ENCODE results near the gene ETNK2. TPM values are rescaled to one million over a fixed set of nuclear protein-coding genes. Genes with fewer than 3 reads are reported as not detected.
A peak's percentile ranks its signal among the peaks of the same experiment; 100 is the strongest.

Gene ETNK2
- total and polyA plus RNA-seq, 2 of the 8 experiments (the other 6 are each of a cell fraction or from before 2014, with no cell fraction given), result 20.1 to 26.7 TPM

DNA sequence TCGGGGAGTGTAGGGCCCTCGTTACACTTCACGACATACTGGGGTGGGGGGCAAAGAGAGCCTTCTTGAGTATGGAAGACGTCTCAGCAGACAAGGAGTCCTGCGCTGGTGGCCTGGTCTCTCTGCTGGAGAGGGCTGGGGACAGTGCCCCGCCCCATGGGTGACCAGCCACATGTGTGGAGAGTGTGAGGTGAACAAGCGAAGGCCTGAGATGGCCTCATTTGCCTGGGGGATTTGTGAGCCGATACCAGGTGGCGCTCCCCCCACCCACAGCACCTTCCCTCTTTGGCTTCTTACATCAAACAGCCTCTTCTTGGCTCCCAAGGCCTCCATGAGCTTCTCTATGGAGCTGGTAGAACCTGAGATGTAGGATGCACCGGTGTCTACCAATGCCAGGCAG lies 4.0 kb upstream of the ETNK2 start:
- no peak overlapping the region for H2BK5ac ChIP-seq (ENCODE audit: low read depth, low read length)
- no peak for DNase-seq (ENCODE audit: low read depth in 1 of 2, low spot score in 2 of 2)
- H4K20me1 ChIP-seq (replicated peaks in 1 of 2; ENCODE audit: control insufficient read depth in 1 of 2, insufficient read depth in 2 of 2, low read length in 2 of 2), result no peaks in the 10 kb centered on the region
- H3K36me3 ChIP-seq (ENCODE audit: control insufficient read depth in 2 of 4, insufficient read depth in 4 of 4, low read length in 3 of 4), result no peaks in the 10 kb centered on the region
- H3K4me3 ChIP-seq (ENCODE audit: extremely low read depth in 1 of 4, insufficient read depth in 2 of 4, low read depth in 3 of 4, low read length in 4 of 4), result no peak overlapping the region
- H3K4me2 ChIP-seq (ENCODE audit: insufficient read depth in 1 of 2, low read depth in 2 of 2, low read length in 2 of 2), result no peak overlapping the region
- H3K56ac ChIP-seq (replicated peaks; ENCODE audit: insufficient read length, low read depth, low read length), result no peak overlapping the region
- peaks cover 0 to 12% (median 7%) of the 10 kb centered on the region in 4 experiments; a peak in 6 of 7 replicates for H3K4me1 ChIP-seq (replicated peaks in 1 of 4; ENCODE audit: control insufficient read depth in 3 of 4, insufficient read depth in 4 of 4, low read length in 3 of 4)
- WGBS, 2 experiments (ENCODE audit: extremely low coverage in 1 of 2, insufficient coverage in 1 of 2, insufficient read length in 1 of 2, insufficient replicate concordance in 2 of 2, low coverage in 1 of 2, low lambda C conversion rate in 2 of 2, missing lambda C conversion rate in 1 of 2), result 85% methylated on average over 10 of the region's 10 CpGs; no CpG with 5 or more reads in 1 of the 2 experiments
- no peak overlapping the region for H3K27ac ChIP-seq (ENCODE audit: low read depth, low read length)
- no peak for FAIRE-seq
- no peak overlapping the region for H3K23ac ChIP-seq (ENCODE audit: insufficient read length)
- peaks cover 0 to 18% (median 14%) of the 10 kb centered on the region in 4 experiments; a peak in 5 of 7 replicates for H3K27me3 ChIP-seq (replicated peaks in 1 of 4; ENCODE audit: control insufficient read depth in 3 of 4, extremely low read depth in 1 of 4, insufficient read depth in 3 of 4, low read length in 3 of 4)
- peaks cover 12% of the 10 kb centered on the region; the same call in 1 of the 2 replicates for H3K23me2 ChIP-seq (ENCODE audit: low read depth, low read length)
- ChIA-PET CTCF (ENCODE audit: partially characterized antibody) (interaction anchor here (1.2 to 18.7 kb wide), 6 partner anchors 16 to 285 kb away, joined by 3 to 360 read pairs (median 5); partner anchors contain the start of gene KISS1), POLR2A (ENCODE audit: partially characterized antibody) (no interaction called here)
- H3K18ac ChIP-seq (ENCODE audit: extremely low read depth, low read length), result no peak overlapping the region
- no peak overlapping the region for H2AK5ac ChIP-seq (ENCODE audit: low read depth, low read length)
- H3K4ac ChIP-seq (replicated peaks; ENCODE audit: insufficient read length, low read depth, low read length), result no peak overlapping the region
- no peak overlapping the region; the same call in 1 of the 2 replicates for H2BK20ac ChIP-seq (ENCODE audit: low read length)
- H4K5ac ChIP-seq (ENCODE audit: insufficient read length, low read depth, low read length), result no peak overlapping the region
- H4K8ac ChIP-seq (ENCODE audit: extremely low read depth, insufficient read depth, low read length), result 0 out of 2 replicates have a peak overlapping the region, but pooled peaks have one; percentile 4
- H3K79me2 ChIP-seq (ENCODE audit: control insufficient read depth in 1 of 2, insufficient read depth in 2 of 2, low read length in 2 of 2), result no peaks in the 10 kb centered on the region
- H3K9ac ChIP-seq (replicated peaks in 1 of 4; ENCODE audit: extremely low read depth in 1 of 4, low read depth in 3 of 4, low read length in 3 of 4), result no peak overlapping the region
- H2BK15ac ChIP-seq (ENCODE audit: low read length), result no peak overlapping the region
- no peak overlapping the region for H2BK12ac ChIP-seq (ENCODE audit: low read depth, low read length)
- H3K79me1 ChIP-seq (ENCODE audit: low read depth, low read length), result no peaks in the 10 kb centered on the region
- no peak overlapping the region for H3K14ac ChIP-seq (ENCODE audit: insufficient read length)
- no peaks in the 10 kb centered on the region for H3K9me3 ChIP-seq (ENCODE audit: insufficient read depth in 2 of 2, low read depth in 1 of 2, low read length in 1 of 2)
- H2BK120ac ChIP-seq (replicated peaks; ENCODE audit: low read depth, low read length), result no peak overlapping the region
- no peak overlapping the region for H2AFZ ChIP-seq (ENCODE audit: low read length)
- H4K91ac ChIP-seq (replicated peaks; ENCODE audit: insufficient read length, low read length), result no peak overlapping the region
- TF ChIP-seq CEBPB (IDR thresholded peaks at IDR 0.05; ENCODE audit: low read depth, low read length), result no peak
- no peak for TF ChIP-seq RFX5 (IDR thresholded peaks at IDR 0.05; ENCODE audit: borderline replicate concordance, low read depth, low read length)
- TF ChIP-seq KDM1A (IDR thresholded peaks at IDR 0.05; ENCODE audit: borderline replicate concordance, low read length), result no peak
- TF ChIP-seq SIN3A (conservative IDR thresholded peaks at IDR 0.05 in 1 of 2, IDR thresholded peaks at IDR 0.05 in 1 of 2; ENCODE audit: low read depth in 1 of 2, low read length in 2 of 2), result no peak
- TF ChIP-seq TEAD4 (IDR thresholded peaks at IDR 0.05; ENCODE audit: low read depth, low read length), result no peak
- no peak for TF ChIP-seq SAP30 (IDR thresholded peaks at IDR 0.05; ENCODE audit: insufficient read depth, insufficient replicate concordance, low read length)
- no peak for TF ChIP-seq BACH1 (IDR thresholded peaks at IDR 0.05; ENCODE audit: low read length)
- no peak for TF ChIP-seq JUN (IDR thresholded peaks at IDR 0.05; ENCODE audit: low read depth, low read length)
- TF ChIP-seq, protein P1, sequence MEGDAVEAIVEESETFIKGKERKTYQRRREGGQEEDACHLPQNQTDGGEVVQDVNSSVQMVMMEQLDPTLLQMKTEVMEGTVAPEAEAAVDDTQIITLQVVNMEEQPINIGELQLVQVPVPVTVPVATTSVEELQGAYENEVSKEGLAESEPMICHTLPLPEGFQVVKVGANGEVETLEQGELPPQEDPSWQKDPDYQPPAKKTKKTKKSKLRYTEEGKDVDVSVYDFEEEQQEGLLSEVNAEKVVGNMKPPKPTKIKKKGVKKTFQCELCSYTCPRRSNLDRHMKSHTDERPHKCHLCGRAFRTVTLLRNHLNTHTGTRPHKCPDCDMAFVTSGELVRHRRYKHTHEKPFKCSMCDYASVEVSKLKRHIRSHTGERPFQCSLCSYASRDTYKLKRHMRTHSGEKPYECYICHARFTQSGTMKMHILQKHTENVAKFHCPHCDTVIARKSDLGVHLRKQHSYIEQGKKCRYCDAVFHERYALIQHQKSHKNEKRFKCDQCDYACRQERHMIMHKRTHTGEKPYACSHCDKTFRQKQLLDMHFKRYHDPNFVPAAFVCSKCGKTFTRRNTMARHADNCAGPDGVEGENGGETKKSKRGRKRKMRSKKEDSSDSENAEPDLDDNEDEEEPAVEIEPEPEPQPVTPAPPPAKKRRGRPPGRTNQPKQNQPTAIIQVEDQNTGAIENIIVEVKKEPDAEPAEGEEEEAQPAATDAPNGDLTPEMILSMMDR (IDR thresholded peaks at IDR 0.05; ENCODE audit: control extremely low read depth in 1 of 3, insufficient read depth in 1 of 3, low read depth in 1 of 3, low read length in 3 of 3), result no peak
- no peak for TF ChIP-seq SIX5 (IDR thresholded peaks at IDR 0.05; ENCODE audit: low read depth, low read length)
- TF ChIP-seq SP4 (IDR thresholded peaks at IDR 0.05; ENCODE audit: low read length), result no peak
- no peak for TF ChIP-seq CHD1 (IDR thresholded peaks at IDR 0.05; ENCODE audit: low read depth, low read length)
